ENCODE results near the gene SLC25A43.
"Not testable (repeated sequence)": the region's sequence is repeated elsewhere in the genome, so short reads cannot be mapped to it uniquely, and the experiment has no call there.

Gene SLC25A43

GRCh38 chrX:119398974-119399771 is at the start of gene SLC25A43:
SLC25A43 (plus strand) TSS chrX:119399336; CDS start chrX:119399404, 68 bp downstream.
- H3K4me3 Mint-ChIP-seq, result peak within 1 kb of the TSS; percentile 88
- no peaks in the 10 kb centered on the region for H3K36me3 Mint-ChIP-seq
- peaks cover 21% of the 10 kb centered on the region for H3K4me1 Mint-ChIP-seq (ENCODE audit: low read depth)
- no peaks in the 10 kb centered on the region for H3K9me3 Mint-ChIP-seq (ENCODE audit: low read depth)
- H3K27me3 Mint-ChIP-seq, result no peaks in the 10 kb centered on the region
- peak within 1 kb of the TSS; percentile 87 for H3K27ac Mint-ChIP-seq

GRCh38 chrX:119359618-119360382 is 39.3 kb upstream of the SLC25A43 start:
- H3K27ac Mint-ChIP-seq, result no peak overlapping the region
- H3K36me3 Mint-ChIP-seq, result no peaks in the 10 kb centered on the region
- H3K4me1 Mint-ChIP-seq (ENCODE audit: low read depth), result no peaks in the 10 kb centered on the region
- no peak overlapping the region for H3K4me3 Mint-ChIP-seq
- no peaks in the 10 kb centered on the region for H3K27me3 Mint-ChIP-seq
- H3K9me3 Mint-ChIP-seq (ENCODE audit: low read depth), result no peaks in the 10 kb centered on the region

- not testable (repeated sequence) for H3K4me1 Mint-ChIP-seq (ENCODE audit: low read depth); H3K36me3 Mint-ChIP-seq; H3K9me3 Mint-ChIP-seq (ENCODE audit: low read depth); H3K27ac Mint-ChIP-seq; H3K27me3 Mint-ChIP-seq; H3K4me3 Mint-ChIP-seq
These were observed 37.7 kb upstream of the SLC25A43 start for GRCh38 chrX:119361451-119361850.

GRCh38 chrX:119362074-119362473 is 37.1 kb upstream of the SLC25A43 start:
- not testable (repeated sequence) for H3K36me3 Mint-ChIP-seq, H3K27ac Mint-ChIP-seq, H3K27me3 Mint-ChIP-seq

GRCh38 chrX:119363391-119363790 is 35.7 kb upstream of the SLC25A43 start:
- Mint-ChIP-seq H3K36me3 (no peaks in the 10 kb centered on the region), H3K4me3 (no peak overlapping the region), H3K27me3 (no peaks in the 10 kb centered on the region), H3K9me3 (ENCODE audit: low read depth) (no peaks in the 10 kb centered on the region), H3K4me1 (ENCODE audit: low read depth) (no peaks in the 10 kb centered on the region), H3K27ac (no peak overlapping the region)

More at GRCh38 chrX:119362074-119362473, 37.1 kb upstream of the SLC25A43 start:
- not testable (repeated sequence) for H3K4me1 Mint-ChIP-seq (ENCODE audit: low read depth); H3K4me3 Mint-ChIP-seq; H3K9me3 Mint-ChIP-seq (ENCODE audit: low read depth)

GRCh38 chrX:119371861-119372260 is 27.3 kb upstream of the SLC25A43 start:
- not testable (repeated sequence) for H3K36me3 Mint-ChIP-seq; H3K9me3 Mint-ChIP-seq (ENCODE audit: low read depth); H3K4me3 Mint-ChIP-seq; H3K27ac Mint-ChIP-seq; H3K27me3 Mint-ChIP-seq; H3K4me1 Mint-ChIP-seq (ENCODE audit: low read depth)

GRCh38 chrX:119374736-119375135 is 24.4 kb upstream of the SLC25A43 start:
- H3K9me3 Mint-ChIP-seq (ENCODE audit: low read depth), result no peaks in the 10 kb centered on the region
- no peaks in the 10 kb centered on the region for H3K27me3 Mint-ChIP-seq
- peaks cover 2% of the 10 kb centered on the region for H3K36me3 Mint-ChIP-seq
- no peaks in the 10 kb centered on the region for H3K4me1 Mint-ChIP-seq (ENCODE audit: low read depth)
- H3K4me3 Mint-ChIP-seq, result no peak overlapping the region
- H3K27ac Mint-ChIP-seq, result no peak overlapping the region

GRCh38 chrX:119375561-119375960 is 23.6 kb upstream of the SLC25A43 start:
- no peak overlapping the region for H3K4me3 Mint-ChIP-seq
- peaks cover 2% of the 10 kb centered on the region for H3K36me3 Mint-ChIP-seq

GRCh38 chrX:119376312-119376711 is 22.8 kb upstream of the SLC25A43 start:
- Mint-ChIP-seq H3K4me3 (no peak overlapping the region), H3K4me1 (ENCODE audit: low read depth) (no peaks in the 10 kb centered on the region), H3K9me3 (ENCODE audit: low read depth) (no peaks in the 10 kb centered on the region), H3K27ac (no peak overlapping the region), H3K27me3 (no peaks in the 10 kb centered on the region), H3K36me3 (peaks cover 2% of the 10 kb centered on the region)

More at GRCh38 chrX:119375561-119375960, 23.6 kb upstream of the SLC25A43 start:
- Mint-ChIP-seq H3K27me3 (no peaks in the 10 kb centered on the region), H3K9me3 (ENCODE audit: low read depth) (no peaks in the 10 kb centered on the region), H3K4me1 (ENCODE audit: low read depth) (no peaks in the 10 kb centered on the region), H3K27ac (no peak overlapping the region)

GRCh38 chrX:119381349-119381944 is 17.7 kb upstream of the SLC25A43 start:
- Mint-ChIP-seq H3K36me3 (no peaks in the 10 kb centered on the region), H3K9me3 (ENCODE audit: low read depth) (no peaks in the 10 kb centered on the region), H3K27ac (no peak overlapping the region), H3K4me3 (no peak overlapping the region), H3K27me3 (no peaks in the 10 kb centered on the region), H3K4me1 (ENCODE audit: low read depth) (no peaks in the 10 kb centered on the region)

- H3K4me1 Mint-ChIP-seq (ENCODE audit: low read depth), result no peaks in the 10 kb centered on the region
- H3K27ac Mint-ChIP-seq, result no peak overlapping the region
- H3K9me3 Mint-ChIP-seq (ENCODE audit: low read depth), result no peaks in the 10 kb centered on the region
- no peak overlapping the region for H3K4me3 Mint-ChIP-seq
- H3K36me3 Mint-ChIP-seq, result no peaks in the 10 kb centered on the region
- H3K27me3 Mint-ChIP-seq, result no peaks in the 10 kb centered on the region
These were observed 16.5 kb upstream of the SLC25A43 start for GRCh38 chrX:119382606-119383005.

- H3K27ac Mint-ChIP-seq; H3K36me3 Mint-ChIP-seq; H3K4me1 Mint-ChIP-seq (ENCODE audit: low read depth); H3K27me3 Mint-ChIP-seq; H3K4me3 Mint-ChIP-seq; H3K9me3 Mint-ChIP-seq (ENCODE audit: low read depth): not testable (repeated sequence)
These were observed 12.5 kb upstream of the SLC25A43 start for GRCh38 chrX:119386685-119387084.

- not testable (repeated sequence) for H3K4me3 Mint-ChIP-seq; H3K27me3 Mint-ChIP-seq; H3K9me3 Mint-ChIP-seq (ENCODE audit: low read depth); H3K36me3 Mint-ChIP-seq; H3K4me1 Mint-ChIP-seq (ENCODE audit: low read depth); H3K27ac Mint-ChIP-seq
These were observed 11.7 kb upstream of the SLC25A43 start for GRCh38 chrX:119387426-119387825.

GRCh38 chrX:119389214-119389613 is 9.9 kb upstream of the SLC25A43 start:
- H3K27ac Mint-ChIP-seq, result no peak overlapping the region
- no peaks in the 10 kb centered on the region for H3K9me3 Mint-ChIP-seq (ENCODE audit: low read depth)
- no peak overlapping the region for H3K4me3 Mint-ChIP-seq
- H3K27me3 Mint-ChIP-seq, result no peaks in the 10 kb centered on the region
- H3K4me1 Mint-ChIP-seq (ENCODE audit: low read depth), result no peaks in the 10 kb centered on the region
- no peaks in the 10 kb centered on the region for H3K36me3 Mint-ChIP-seq

- Mint-ChIP-seq H3K27me3 (no peaks in the 10 kb centered on the region), H3K36me3 (no peaks in the 10 kb centered on the region), H3K4me3 (no peak overlapping the region), H3K4me1 (ENCODE audit: low read depth) (no peaks in the 10 kb centered on the region), H3K9me3 (ENCODE audit: low read depth) (no peaks in the 10 kb centered on the region), H3K27ac (no peak overlapping the region)
These were observed 9.2 kb upstream of the SLC25A43 start for GRCh38 chrX:119389871-119390501.

Measured in activated naive CD8-positive, alpha-beta T cell (primary cell).